ENCODE results near the gene CIAPIN1. TPM values are rescaled to one million over a fixed set of nuclear protein-coding genes. Genes with fewer than 3 reads are reported as not detected.

Gene CIAPIN1
- total RNA-seq, 1 experiment from 2014 or later: 82.8 TPM

GRCh38 chr16:57483725-57484514 lies 36.7 kb upstream of the CIAPIN1 start:
- Histone ChIP-seq H4K5ac (ENCODE audit: insufficient read length, low read depth, low read length) (no peak overlapping the region), H2BK15ac (ENCODE audit: low read depth, low read length) (no peak overlapping the region), H3K23ac (ENCODE audit: insufficient read length, low read depth, low read length) (no peak overlapping the region), H3K23me2 (ENCODE audit: insufficient read length, low read depth, low read length, poor library complexity, severe bottlenecking) (peaks cover 22% of the 10 kb centered on the region), H3K9me3 (ENCODE audit: control insufficient read depth, low read depth, low read length) (no peaks in the 10 kb centered on the region), H4K20me1 (ENCODE audit: control insufficient read depth, insufficient read depth, insufficient read length) (no peaks in the 10 kb centered on the region), H3K79me1 (ENCODE audit: insufficient read depth, low read depth, low read length, poor library complexity, severe bottlenecking) (peaks cover 5% of the 10 kb centered on the region), H4K8ac (replicated peaks; ENCODE audit: insufficient read length, low read depth, low read length) (no peak overlapping the region), H2BK5ac (ENCODE audit: insufficient read length, low read length) (no peak overlapping the region), H3K14ac (ENCODE audit: insufficient read depth, low read length) (no peak overlapping the region), H3K27me3 (ENCODE audit: insufficient read depth, low read length) (no peaks in the 10 kb centered on the region), H3K9ac (ENCODE audit: extremely low read depth, insufficient read length, low read length) (no peak overlapping the region), H2AK5ac (ENCODE audit: insufficient read length, low read length) (no peak overlapping the region), H3K4me1 (ENCODE audit: insufficient read depth, low read length) (peaks cover 2% of the 10 kb centered on the region; the same call in 1 of the 2 replicates), H3T11ph (ENCODE audit: low read length) (no peak overlapping the region), H3K18ac (ENCODE audit: insufficient read length, low read depth, low read length) (no peak overlapping the region), H3K56ac (ENCODE audit: insufficient read length, low read depth, low read length) (no peak overlapping the region), H3K4me2 (ENCODE audit: insufficient read depth, insufficient read length, low read length) (no peak overlapping the region), H3K4ac (ENCODE audit: low read depth, low read length) (no peak overlapping the region), H4K91ac (ENCODE audit: insufficient read length, low read depth, low read length) (no peak overlapping the region), H2AFZ (ENCODE audit: low read length) (no peak overlapping the region), H2BK120ac (ENCODE audit: low read depth, low read length, poor library complexity, severe bottlenecking) (no peak overlapping the region), H2BK20ac (ENCODE audit: low read depth, low read length, poor library complexity, severe bottlenecking) (no peak overlapping the region), H3K27ac (ENCODE audit: insufficient read length, low read depth, low read length) (no peak overlapping the region), H3K79me2 (ENCODE audit: insufficient read depth, low read length) (no peaks in the 10 kb centered on the region), H2BK12ac (ENCODE audit: insufficient read length, low read depth, low read length) (no peak overlapping the region)
- Mint-ChIP-seq H3K4me3 (0 out of 5 replicates have a peak overlapping the region, but pooled peaks of 1 of the 2 experiments have one; percentile 20), H3K36me3 (ENCODE audit: insufficient read depth in 1 of 3, low read depth in 3 of 3) (peaks cover 0 to 2% (median 0%) of the 10 kb centered on the region in 3 experiments; a peak in 2 of 7 replicates), H3K4me1 (peaks cover 30 to 45% of the 10 kb centered on the region in 2 experiments), H3K27ac (no peak overlapping the region), H3K27me3 (ENCODE audit: low read depth) (peaks cover 31% of the 10 kb centered on the region), H3K9me3 (peaks cover 2 to 7% of the 10 kb centered on the region in 2 experiments; a peak in 3 of 5 replicates)
- TF ChIP-seq CTCF (conservative IDR thresholded peaks at IDR 0.05): no peak
- WGBS (ENCODE audit: extremely low coverage, insufficient read length, low lambda C conversion rate): no CpG with 5 or more reads among the region's 19 CpGs
- no peak for DNase-seq

Data from H9 (cell line).